Measurements from ENCODE around the gene CSNK1D. TPM values are rescaled to one million over a fixed set of nuclear protein-coding genes. Genes with fewer than 3 reads are reported as not detected.

The CSNK1D gene
- total and polyA plus RNA-seq, 2 experiments from 2014 or later: 55.3 to 66.4 TPM

DNA sequence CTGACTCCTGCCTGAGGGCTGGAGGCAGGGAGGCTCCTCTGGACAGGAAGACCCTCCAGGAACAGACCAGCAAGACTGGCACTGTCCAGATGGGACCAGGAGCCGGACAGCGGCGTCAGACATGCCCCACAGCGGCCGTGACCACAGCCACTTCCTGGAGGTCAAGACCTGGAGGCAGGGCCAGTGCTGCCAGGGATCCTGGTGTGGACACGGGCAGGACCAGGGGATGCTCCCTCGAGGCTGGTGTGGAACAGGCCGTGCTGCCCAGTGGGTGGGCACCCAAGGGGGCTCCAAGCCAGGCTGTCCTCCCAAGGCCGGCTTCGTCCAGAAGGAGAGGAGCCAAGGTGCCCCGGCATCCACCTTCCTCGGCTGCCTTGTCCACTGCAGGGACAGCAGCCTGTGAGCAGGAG is 56.4 kb downstream of the CSNK1D start (continued):
- no peak for TF ChIP-seq ZNF331 (CRISPR knock-in tag; IDR thresholded peaks at IDR 0.05; ENCODE audit: low read depth)
- TF ChIP-seq JUNB (IDR thresholded peaks at IDR 0.05; ENCODE audit: unreplicated experiment): no peak
- TF ChIP-seq EZH2phosphoT487 (IDR thresholded peaks at IDR 0.05; ENCODE audit: unreplicated experiment): no peak

DNA sequence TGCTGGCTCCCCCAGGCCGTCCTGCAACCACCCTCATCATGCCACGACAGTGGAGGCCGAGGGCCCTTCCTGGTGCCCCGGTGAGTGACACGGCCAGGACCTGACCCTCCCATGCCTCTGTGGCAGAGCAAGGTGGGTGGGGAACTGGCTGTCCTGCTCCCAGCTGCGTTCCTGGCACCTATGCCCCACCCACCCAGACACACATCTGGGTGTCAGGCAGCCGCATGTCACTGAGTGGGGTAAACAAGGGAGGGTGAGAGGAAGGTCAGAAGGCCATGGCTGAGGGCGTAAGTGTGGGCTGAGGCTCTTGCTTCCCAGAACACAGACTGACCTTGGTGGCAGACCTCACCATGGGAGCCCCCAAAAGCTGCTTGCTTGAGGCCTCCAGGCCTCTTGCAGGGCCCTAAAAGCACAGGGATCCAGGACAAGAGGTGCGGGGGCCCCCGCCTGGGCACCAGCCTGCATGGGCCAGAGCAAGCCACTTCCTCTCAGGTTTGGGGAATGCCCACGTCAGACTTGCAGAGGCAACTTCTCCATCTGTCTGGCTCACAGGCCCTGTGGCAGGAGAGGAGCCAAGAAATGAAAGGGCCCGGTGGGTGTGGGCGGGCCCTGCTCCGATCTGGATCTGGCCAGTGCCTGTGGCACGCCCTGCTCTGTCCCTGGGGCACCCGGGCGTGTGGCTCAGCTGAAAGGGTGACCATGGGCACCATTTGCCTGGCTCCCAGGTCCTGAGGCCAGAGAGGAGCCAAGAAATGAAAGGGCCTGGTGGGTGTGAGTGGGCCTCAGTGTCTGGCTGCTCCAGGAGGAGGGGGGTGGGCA is 57.0 kb downstream of the CSNK1D start:
- H3K9me2 ChIP-seq (ENCODE audit: insufficient read depth): no peaks in the 10 kb centered on the region
- H3K27me3 ChIP-seq (ENCODE audit: insufficient read depth): peaks cover 28% of the 10 kb centered on the region
- ATAC-seq (no peak), DNase-seq (ENCODE audit: low spot score) (no peak)
- H3K4me1 ChIP-seq (ENCODE audit: insufficient read depth): no peaks in the 10 kb centered on the region
- H3K36me3 ChIP-seq (ENCODE audit: insufficient read depth): no peaks in the 10 kb centered on the region
- no peak overlapping the region for H3K4me3 ChIP-seq
- no peak overlapping the region for H3K4me3 Mint-ChIP-seq
- H3K9me3 Mint-ChIP-seq: peaks cover 4% of the 10 kb centered on the region; the same call in 1 of the 3 replicates
- H3K4me2 ChIP-seq: no peak overlapping the region
- no peaks in the 10 kb centered on the region for H3K79me2 ChIP-seq (replicated peaks; ENCODE audit: insufficient read depth)
- no peaks in the 10 kb centered on the region; the same call in 2 of the 3 replicates for H3K4me1 Mint-ChIP-seq
- H3F3A ChIP-seq (replicated peaks; ENCODE audit: low read depth): no peaks in the 10 kb centered on the region
- H3K36me3 Mint-ChIP-seq (ENCODE audit: low read depth): no peaks in the 10 kb centered on the region
- H3K27ac Mint-ChIP-seq: no peak overlapping the region
- no peak overlapping the region for H2AFZ ChIP-seq
- no peaks in the 10 kb centered on the region for H4K20me1 ChIP-seq (replicated peaks; ENCODE audit: insufficient read depth)
- H3K27ac ChIP-seq (ENCODE audit: low read depth): no peak overlapping the region
- peaks cover 34% of the 10 kb centered on the region for H3K27me3 Mint-ChIP-seq (ENCODE audit: insufficient read depth, low read depth, poor library complexity)
- TF ChIP-seq NANOG (IDR thresholded peaks at IDR 0.05; ENCODE audit: borderline replicate concordance) (no peak), EZH2 (IDR thresholded peaks at IDR 0.05; ENCODE audit: low read depth, unreplicated experiment) (no peak), POLR2AphosphoS5 (IDR thresholded peaks at IDR 0.05; ENCODE audit: low read depth) (no peak), STAT1 (IDR thresholded peaks at IDR 0.05; ENCODE audit: unreplicated experiment) (no peak), ZNF114 (CRISPR knock-in tag; IDR thresholded peaks at IDR 0.05) (no peak), EZH2phosphoT487 (IDR thresholded peaks at IDR 0.05; ENCODE audit: unreplicated experiment) (no peak), ZNF331 (CRISPR knock-in tag; IDR thresholded peaks at IDR 0.05; ENCODE audit: low read depth) (no peak)
- TF ChIP-seq, protein P1, sequence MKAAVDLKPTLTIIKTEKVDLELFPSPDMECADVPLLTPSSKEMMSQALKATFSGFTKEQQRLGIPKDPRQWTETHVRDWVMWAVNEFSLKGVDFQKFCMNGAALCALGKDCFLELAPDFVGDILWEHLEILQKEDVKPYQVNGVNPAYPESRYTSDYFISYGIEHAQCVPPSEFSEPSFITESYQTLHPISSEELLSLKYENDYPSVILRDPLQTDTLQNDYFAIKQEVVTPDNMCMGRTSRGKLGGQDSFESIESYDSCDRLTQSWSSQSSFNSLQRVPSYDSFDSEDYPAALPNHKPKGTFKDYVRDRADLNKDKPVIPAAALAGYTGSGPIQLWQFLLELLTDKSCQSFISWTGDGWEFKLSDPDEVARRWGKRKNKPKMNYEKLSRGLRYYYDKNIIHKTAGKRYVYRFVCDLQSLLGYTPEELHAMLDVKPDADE (IDR thresholded peaks at IDR 0.05): no peak
- TF ChIP-seq, protein P2, sequence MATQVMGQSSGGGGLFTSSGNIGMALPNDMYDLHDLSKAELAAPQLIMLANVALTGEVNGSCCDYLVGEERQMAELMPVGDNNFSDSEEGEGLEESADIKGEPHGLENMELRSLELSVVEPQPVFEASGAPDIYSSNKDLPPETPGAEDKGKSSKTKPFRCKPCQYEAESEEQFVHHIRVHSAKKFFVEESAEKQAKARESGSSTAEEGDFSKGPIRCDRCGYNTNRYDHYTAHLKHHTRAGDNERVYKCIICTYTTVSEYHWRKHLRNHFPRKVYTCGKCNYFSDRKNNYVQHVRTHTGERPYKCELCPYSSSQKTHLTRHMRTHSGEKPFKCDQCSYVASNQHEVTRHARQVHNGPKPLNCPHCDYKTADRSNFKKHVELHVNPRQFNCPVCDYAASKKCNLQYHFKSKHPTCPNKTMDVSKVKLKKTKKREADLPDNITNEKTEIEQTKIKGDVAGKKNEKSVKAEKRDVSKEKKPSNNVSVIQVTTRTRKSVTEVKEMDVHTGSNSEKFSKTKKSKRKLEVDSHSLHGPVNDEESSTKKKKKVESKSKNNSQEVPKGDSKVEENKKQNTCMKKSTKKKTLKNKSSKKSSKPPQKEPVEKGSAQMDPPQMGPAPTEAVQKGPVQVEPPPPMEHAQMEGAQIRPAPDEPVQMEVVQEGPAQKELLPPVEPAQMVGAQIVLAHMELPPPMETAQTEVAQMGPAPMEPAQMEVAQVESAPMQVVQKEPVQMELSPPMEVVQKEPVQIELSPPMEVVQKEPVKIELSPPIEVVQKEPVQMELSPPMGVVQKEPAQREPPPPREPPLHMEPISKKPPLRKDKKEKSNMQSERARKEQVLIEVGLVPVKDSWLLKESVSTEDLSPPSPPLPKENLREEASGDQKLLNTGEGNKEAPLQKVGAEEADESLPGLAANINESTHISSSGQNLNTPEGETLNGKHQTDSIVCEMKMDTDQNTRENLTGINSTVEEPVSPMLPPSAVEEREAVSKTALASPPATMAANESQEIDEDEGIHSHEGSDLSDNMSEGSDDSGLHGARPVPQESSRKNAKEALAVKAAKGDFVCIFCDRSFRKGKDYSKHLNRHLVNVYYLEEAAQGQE (IDR thresholded peaks at IDR 0.05; ENCODE audit: unreplicated experiment): no peak
- TF ChIP-seq, protein P3, sequence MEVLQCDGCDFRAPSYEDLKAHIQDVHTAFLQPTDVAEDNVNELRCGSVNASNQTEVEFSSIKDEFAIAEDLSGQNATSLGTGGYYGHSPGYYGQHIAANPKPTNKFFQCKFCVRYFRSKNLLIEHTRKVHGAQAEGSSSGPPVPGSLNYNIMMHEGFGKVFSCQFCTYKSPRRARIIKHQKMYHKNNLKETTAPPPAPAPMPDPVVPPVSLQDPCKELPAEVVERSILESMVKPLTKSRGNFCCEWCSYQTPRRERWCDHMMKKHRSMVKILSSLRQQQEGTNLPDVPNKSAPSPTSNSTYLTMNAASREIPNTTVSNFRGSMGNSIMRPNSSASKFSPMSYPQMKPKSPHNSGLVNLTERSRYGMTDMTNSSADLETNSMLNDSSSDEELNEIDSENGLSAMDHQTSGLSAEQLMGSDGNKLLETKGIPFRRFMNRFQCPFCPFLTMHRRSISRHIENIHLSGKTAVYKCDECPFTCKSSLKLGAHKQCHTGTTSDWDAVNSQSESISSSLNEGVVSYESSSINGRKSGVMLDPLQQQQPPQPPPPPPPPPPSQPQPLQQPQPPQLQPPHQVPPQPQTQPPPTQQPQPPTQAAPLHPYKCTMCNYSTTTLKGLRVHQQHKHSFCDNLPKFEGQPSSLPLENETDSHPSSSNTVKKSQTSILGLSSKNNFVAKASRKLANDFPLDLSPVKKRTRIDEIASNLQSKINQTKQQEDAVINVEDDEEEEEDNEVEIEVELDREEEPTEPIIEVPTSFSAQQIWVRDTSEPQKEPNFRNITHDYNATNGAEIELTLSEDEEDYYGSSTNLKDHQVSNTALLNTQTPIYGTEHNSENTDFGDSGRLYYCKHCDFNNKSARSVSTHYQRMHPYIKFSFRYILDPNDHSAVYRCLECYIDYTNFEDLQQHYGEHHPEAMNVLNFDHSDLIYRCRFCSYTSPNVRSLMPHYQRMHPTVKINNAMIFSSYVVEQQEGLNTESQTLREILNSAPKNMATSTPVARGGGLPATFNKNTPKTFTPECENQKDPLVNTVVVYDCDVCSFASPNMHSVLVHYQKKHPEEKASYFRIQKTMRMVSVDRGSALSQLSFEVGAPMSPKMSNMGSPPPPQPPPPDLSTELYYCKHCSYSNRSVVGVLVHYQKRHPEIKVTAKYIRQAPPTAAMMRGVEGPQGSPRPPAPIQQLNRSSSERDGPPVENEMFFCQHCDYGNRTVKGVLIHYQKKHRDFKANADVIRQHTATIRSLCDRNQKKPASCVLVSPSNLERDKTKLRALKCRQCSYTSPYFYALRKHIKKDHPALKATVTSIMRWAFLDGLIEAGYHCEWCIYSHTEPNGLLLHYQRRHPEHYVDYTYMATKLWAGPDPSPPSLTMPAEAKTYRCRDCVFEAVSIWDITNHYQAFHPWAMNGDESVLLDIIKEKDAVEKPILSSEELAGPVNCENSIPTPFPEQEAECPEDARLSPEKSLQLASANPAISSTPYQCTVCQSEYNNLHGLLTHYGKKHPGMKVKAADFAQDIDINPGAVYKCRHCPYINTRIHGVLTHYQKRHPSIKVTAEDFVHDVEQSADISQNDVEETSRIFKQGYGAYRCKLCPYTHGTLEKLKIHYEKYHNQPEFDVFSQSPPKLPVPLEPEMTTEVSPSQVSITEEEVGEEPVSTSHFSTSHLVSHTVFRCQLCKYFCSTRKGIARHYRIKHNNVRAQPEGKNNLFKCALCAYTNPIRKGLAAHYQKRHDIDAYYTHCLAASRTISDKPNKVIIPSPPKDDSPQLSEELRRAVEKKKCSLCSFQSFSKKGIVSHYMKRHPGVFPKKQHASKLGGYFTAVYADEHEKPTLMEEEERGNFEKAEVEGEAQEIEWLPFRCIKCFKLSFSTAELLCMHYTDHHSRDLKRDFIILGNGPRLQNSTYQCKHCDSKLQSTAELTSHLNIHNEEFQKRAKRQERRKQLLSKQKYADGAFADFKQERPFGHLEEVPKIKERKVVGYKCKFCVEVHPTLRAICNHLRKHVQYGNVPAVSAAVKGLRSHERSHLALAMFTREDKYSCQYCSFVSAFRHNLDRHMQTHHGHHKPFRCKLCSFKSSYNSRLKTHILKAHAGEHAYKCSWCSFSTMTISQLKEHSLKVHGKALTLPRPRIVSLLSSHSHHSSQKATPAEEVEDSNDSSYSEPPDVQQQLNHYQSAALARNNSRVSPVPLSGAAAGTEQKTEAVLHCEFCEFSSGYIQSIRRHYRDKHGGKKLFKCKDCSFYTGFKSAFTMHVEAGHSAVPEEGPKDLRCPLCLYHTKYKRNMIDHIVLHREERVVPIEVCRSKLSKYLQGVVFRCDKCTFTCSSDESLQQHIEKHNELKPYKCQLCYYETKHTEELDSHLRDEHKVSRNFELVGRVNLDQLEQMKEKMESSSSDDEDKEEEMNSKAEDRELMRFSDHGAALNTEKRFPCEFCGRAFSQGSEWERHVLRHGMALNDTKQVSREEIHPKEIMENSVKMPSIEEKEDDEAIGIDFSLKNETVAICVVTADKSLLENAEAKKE (CRISPR knock-in tag; IDR thresholded peaks at IDR 0.05): no peak
- TF ChIP-seq, protein P4, sequence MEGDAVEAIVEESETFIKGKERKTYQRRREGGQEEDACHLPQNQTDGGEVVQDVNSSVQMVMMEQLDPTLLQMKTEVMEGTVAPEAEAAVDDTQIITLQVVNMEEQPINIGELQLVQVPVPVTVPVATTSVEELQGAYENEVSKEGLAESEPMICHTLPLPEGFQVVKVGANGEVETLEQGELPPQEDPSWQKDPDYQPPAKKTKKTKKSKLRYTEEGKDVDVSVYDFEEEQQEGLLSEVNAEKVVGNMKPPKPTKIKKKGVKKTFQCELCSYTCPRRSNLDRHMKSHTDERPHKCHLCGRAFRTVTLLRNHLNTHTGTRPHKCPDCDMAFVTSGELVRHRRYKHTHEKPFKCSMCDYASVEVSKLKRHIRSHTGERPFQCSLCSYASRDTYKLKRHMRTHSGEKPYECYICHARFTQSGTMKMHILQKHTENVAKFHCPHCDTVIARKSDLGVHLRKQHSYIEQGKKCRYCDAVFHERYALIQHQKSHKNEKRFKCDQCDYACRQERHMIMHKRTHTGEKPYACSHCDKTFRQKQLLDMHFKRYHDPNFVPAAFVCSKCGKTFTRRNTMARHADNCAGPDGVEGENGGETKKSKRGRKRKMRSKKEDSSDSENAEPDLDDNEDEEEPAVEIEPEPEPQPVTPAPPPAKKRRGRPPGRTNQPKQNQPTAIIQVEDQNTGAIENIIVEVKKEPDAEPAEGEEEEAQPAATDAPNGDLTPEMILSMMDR (conservative IDR thresholded peaks at IDR 0.05; ENCODE audit: low read depth in 2 of 2): no peak
